Endothelial cell of umbilical vein (primary cell): ENCODE measurements around the gene C20orf173. TPM values are rescaled to one million over a fixed set of nuclear protein-coding genes. Genes with fewer than 3 reads are reported as not detected.

Experiments
- BruUV-seq: library from RNA; stranded (reverse); fragments of 400-500 nt; replicated peaks from 2 replicates; lab custom pipeline; 2021; lab: Mats Ljungman, UMichigan
- CTCF ChIA-PET: fragments of 300-600, 350-600 bp; sonication (Branson Sonifier 250); formaldehyde crosslinking; loops from one replicate; lab custom pipeline; 2021; ENCODE audit warnings: antibody characterized with exemption, inconsistent platforms; lab: Charles Lee
- POLR2A ChIA-PET: fragments of 300-600, 350-600 bp; sonication (Branson Sonifier 250); formaldehyde crosslinking; loops from one replicate; lab custom pipeline; 2021; ENCODE audit warnings: antibody characterized with exemption, inconsistent platforms; lab: Charles Lee
- DNase-seq: peaks from one replicate; pipeline ENCODE4 v3.0.0-alpha.2; 2011; ENCODE audit warnings: low read depth, low spot score
- FAIRE-seq: peaks from 2 replicates; lab custom pipeline; 2011; peaks lifted over from hg19 to GRCh38; lab: Jason Lieb, UNC
- H2AFZ ChIP-seq: 2 replicates; pipeline ENCODE4 v1.6.0; 2012; ENCODE audit warnings: low read depth, low read length, control low read depth, inconsistent platforms
- H3K27ac ChIP-seq: 2 replicates; pipeline ENCODE4 v1.5.1; 2011; ENCODE audit warnings: low read depth, mild to moderate bottlenecking, control low read depth, low read length, moderate library complexity; ENCODE audit not compliant: insufficient read depth
- H3K27me3 ChIP-seq, 2 experiments: 2 replicates each; pipeline versions ENCODE4 v1.6.0 to v1.6.1; 2011; ENCODE audit warnings: low read length in 2 of 2, mixed read lengths in 1 of 2; ENCODE audit not compliant: control insufficient read depth in 2 of 2, insufficient read depth in 2 of 2
- H3K36me3 ChIP-seq, 2 experiments: 2 replicates in 1 of 2; 3 replicates in 1 of 2; pipeline ENCODE4 v1.5.1; 2011; ENCODE audit warnings: low read length in 2 of 2, mild to moderate bottlenecking in 1 of 2, moderate library complexity in 1 of 2; ENCODE audit not compliant: control insufficient read depth in 2 of 2, insufficient read depth in 2 of 2; ENCODE audit errors: extremely low read depth in 1 of 2
- H3K4me1 ChIP-seq: 3 replicates; pipeline ENCODE4 v1.5.1; 2011; ENCODE audit warnings: mild to moderate bottlenecking, low read length; ENCODE audit not compliant: control insufficient read depth, insufficient read depth; ENCODE audit errors: extremely low read depth
- H3K4me2 ChIP-seq: 2 replicates; pipeline ENCODE4 v1.6.1; 2011; ENCODE audit warnings: low read length, control low read depth, mixed read lengths; ENCODE audit not compliant: insufficient read depth
- H3K4me3 ChIP-seq, 3 experiments: fragments of 200-600 bp in 1 of 3; sonication (generic), shearing (Covaris generic) in 1 of 3; replicated peaks in 1 of 3; 2 replicates each; pipeline ENCODE4 v1.5.1; 2011 to 2016; ENCODE audit warnings: control low read depth in 3 of 3, low read length in 3 of 3, mild to moderate bottlenecking in 2 of 3, inconsistent platforms in 1 of 3, low read depth in 1 of 3, moderate library complexity in 1 of 3; ENCODE audit not compliant: insufficient read depth in 1 of 3
- H3K79me2 ChIP-seq: 2 replicates; pipeline ENCODE4 v1.6.0; 2012; ENCODE audit warnings: low read length, inconsistent platforms; ENCODE audit not compliant: control insufficient read depth, insufficient read depth
- H3K9ac ChIP-seq: replicated peaks from 2 replicates; pipeline ENCODE3; 2011; ENCODE audit warnings: low read length, control low read depth; ENCODE audit not compliant: insufficient read depth; ENCODE audit errors: extremely low read depth
- H3K9me1 ChIP-seq: replicated peaks from 3 replicates; pipeline ENCODE4 v1.6.0; 2011; ENCODE audit warnings: mild to moderate bottlenecking, low read length; ENCODE audit not compliant: control insufficient read depth, insufficient read depth; ENCODE audit errors: extremely low read depth
- H3K9me3 ChIP-seq: replicated peaks from 2 replicates; pipeline ENCODE4 v1.5.1; 2012; ENCODE audit warnings: low read length, inconsistent platforms; ENCODE audit not compliant: control insufficient read depth, insufficient read depth
- H4K20me1 ChIP-seq: replicated peaks from 2 replicates; pipeline ENCODE3; 2011; ENCODE audit warnings: mild to moderate bottlenecking, low read length; ENCODE audit not compliant: control insufficient read depth, insufficient read depth; ENCODE audit errors: extremely low read depth
- CTCF ChIP-seq, 2 donors: IDR thresholded peaks; 1 replicate in 1 of 2; 2 replicates in 1 of 2; pipeline ENCODE4 v1.5.1; 2011; ENCODE audit warnings: low read length in 2 of 2, mild to moderate bottlenecking in 2 of 2, moderate library complexity in 2 of 2, control low read depth in 1 of 2, inconsistent platforms in 1 of 2, low read depth in 1 of 2; ENCODE audit not compliant: insufficient read depth in 1 of 2; ENCODE audit errors: extremely low read depth in 1 of 2
- EZH2 ChIP-seq: IDR thresholded peaks from 2 replicates; pipeline ENCODE4 v1.6.1; 2012; ENCODE audit warnings: borderline replicate concordance, low read depth, mild to moderate bottlenecking, moderate library complexity, low read length, inconsistent platforms; ENCODE audit not compliant: severe bottlenecking
- FOS ChIP-seq: IDR thresholded peaks from 2 replicates; pipeline ENCODE4 v1.6.1; 2011; ENCODE audit warnings: mild to moderate bottlenecking, low read length, moderate library complexity, borderline replicate concordance; ENCODE audit not compliant: insufficient read depth
- GATA2 ChIP-seq: IDR thresholded peaks from 2 replicates; pipeline ENCODE4 v1.7.0; 2011; ENCODE audit warnings: low read depth, mild to moderate bottlenecking, moderate library complexity, mixed read lengths, low read length; ENCODE audit not compliant: insufficient read length, insufficient read depth
- JUN ChIP-seq: IDR thresholded peaks from 2 replicates; pipeline ENCODE4 v1.6.1; 2011; ENCODE audit warnings: borderline replicate concordance, low read depth; ENCODE audit not compliant: insufficient read length, insufficient read depth
- MAX ChIP-seq: IDR thresholded peaks from 2 replicates; pipeline ENCODE4 v1.6.1; 2011; ENCODE audit not compliant: insufficient read depth, insufficient read length
- MYC ChIP-seq: IDR thresholded peaks from one replicate; pipeline ENCODE4 v1.6.1; 2011; ENCODE audit warnings: mild to moderate bottlenecking, low read depth, low read length
- POLR2A ChIP-seq: IDR thresholded peaks from 2 replicates; pipeline ENCODE4 v1.6.1; 2012; ENCODE audit warnings: low read depth, mild to moderate bottlenecking, control low read depth, low read length
- POLR2AphosphoS5 ChIP-seq: IDR thresholded peaks from 2 replicates; pipeline ENCODE4 v1.6.1; 2012; ENCODE audit warnings: low read depth, mild to moderate bottlenecking, control low read depth, low read length, moderate library complexity; ENCODE audit not compliant: insufficient read depth
- dilution Hi-C: fragments of 300-500 bp; cut with MboI; formaldehyde crosslinking; loops from one replicate; pipeline ENCODE4 v1.15.0; 2019; ENCODE audit warnings: low sequenced_read_pairs; ENCODE audit not compliant: extremely low pct_ligation_motif_present
- intact Hi-C: fragments of 100-400 bp; cut with micrococcal nuclease; formaldehyde crosslinking; loops from one replicate; pipeline ENCODE4 v1.10.0; 2022
- polyA plus RNA-seq, 4 experiments: library from polyadenylated mRNA; depleted of rRNA in 3 of 4; stranded (reverse) in 3 of 4; unstranded in 1 of 4; fragments of >200 nt; gene quantifications; 2 replicates each; pipeline versions ENCODE4 v1.2.1 to v1.2.3, GENCODE V29; 2011 to 2012; ENCODE audit warnings: missing spikeins in 1 of 4
- total RNA-seq: library from RNA; stranded (reverse); gene quantifications from 2 replicates; pipeline ENCODE4 v1.2.3, GENCODE V29; 2021

The C20orf173 gene
- total and polyA plus RNA-seq, 2 donors (not counting 3 experiments of a cell fraction or from before 2014, with no cell fraction given), result not detected

GRCh38 chr20:35499271-35499670 lies 30.2 kb downstream of the C20orf173 start:
- H3K79me2 ChIP-seq, result no peaks in the 10 kb centered on the region
- H3K9me3 ChIP-seq, result no peaks in the 10 kb centered on the region
- no TSS peak for BruUV-seq
- intact Hi-C loops, result no loop called here
- dilution Hi-C loops, result no loop called here
- no peak overlapping the region for H3K4me3 ChIP-seq
- no peak for FAIRE-seq
- no peaks in the 10 kb centered on the region for H3K27me3 ChIP-seq
- no peaks in the 10 kb centered on the region for H3K9me1 ChIP-seq
- POLR2A ChIA-PET, result no interaction called here
- CTCF ChIA-PET, result interaction anchor here (2.5 kb wide), 1 partner anchor 17 kb away, joined by 9 read pairs; no protein-coding TSS in a partner anchor
- no peak overlapping the region for H3K9ac ChIP-seq
- H4K20me1 ChIP-seq, result no peaks in the 10 kb centered on the region
- H3K4me2 ChIP-seq, result no peak overlapping the region
- H3K36me3 ChIP-seq, result peaks cover 13 to 47% of the 10 kb centered on the region in 2 experiments
- H3K27ac ChIP-seq, result no peak overlapping the region
- H3K4me1 ChIP-seq, result no peaks in the 10 kb centered on the region
- DNase-seq, result no peak
- no peak overlapping the region for H2AFZ ChIP-seq
- TF ChIP-seq GATA2 (no peak), CTCF (IDR thresholded peaks at IDR 0.05; ENCODE audit: extremely low read depth in 1 of 2, insufficient read depth in 1 of 2, low read depth in 1 of 2, low read length in 2 of 2) (no peak), POLR2A (no peak), EZH2 (no peak), FOS (no peak), MAX (no peak), MYC (no peak), JUN (no peak), POLR2AphosphoS5 (no peak)
